ENCODE results near the gene C1QTNF9. TPM values are rescaled to one million over a fixed set of nuclear protein-coding genes. Genes with fewer than 3 reads are reported as not detected.
"Not testable (repeated sequence)": the region's sequence is repeated elsewhere in the genome, so short reads cannot be mapped to it uniquely, and the experiment has no call there.

C1QTNF9 gene
- total RNA-seq, 4 donors from 2014 or later, result not detected

GRCh38 chr13:24356837-24357236 is 47.5 kb downstream of the C1QTNF9 start:
- no peaks in the 10 kb centered on the region for H3K4me1 ChIP-seq
- TF ChIP-seq POLR2A (IDR thresholded peaks at IDR 0.05) (no peak), CTCF (IDR thresholded peaks at IDR 0.05) (no peak)
- no peak overlapping the region for H3K27ac ChIP-seq
- WGBS, 2 donors, result 95 to 96% methylated on average over 7 of the region's 7 CpGs
- H3K36me3 ChIP-seq, result no peaks in the 10 kb centered on the region
- intact Hi-C loops (cut with DNase I), result no loop called here
- H3K4me3 ChIP-seq (replicated peaks in 1 of 3), result no peak overlapping the region
- no peak for DNase-seq
- no peaks in the 10 kb centered on the region for H3K27me3 ChIP-seq
- no peaks in the 10 kb centered on the region for H3K9me3 ChIP-seq

- no peak overlapping the region for H3K27ac ChIP-seq
These were observed 48.4 kb downstream of the C1QTNF9 start for GRCh38 chr13:24357756-24358155.

GRCh38 chr13:24358836-24359235 is 49.5 kb downstream of the C1QTNF9 start:
- H3K36me3 ChIP-seq; intact Hi-C loops (cut with DNase I); H3K27me3 ChIP-seq; DNase-seq; H3K9me3 ChIP-seq; H3K4me3 ChIP-seq (replicated peaks in 1 of 3); H3K4me1 ChIP-seq; H3K27ac ChIP-seq: not testable (repeated sequence)
- WGBS, 2 donors, result 74 to 82% methylated on average over 16 of the region's 16 CpGs

More at GRCh38 chr13:24357756-24358155, 48.4 kb downstream of the C1QTNF9 start:
- no peaks in the 10 kb centered on the region for H3K4me1 ChIP-seq
- no peaks in the 10 kb centered on the region for H3K36me3 ChIP-seq
- intact Hi-C loops (cut with DNase I), result no loop called here
- 76 to 89% methylated on average over 11 to 14 of the region's 15 CpGs for WGBS, 2 donors
- H3K27me3 ChIP-seq, result no peaks in the 10 kb centered on the region
- TF ChIP-seq CTCF (IDR thresholded peaks at IDR 0.05), result no peak
- no peak for TF ChIP-seq POLR2A (IDR thresholded peaks at IDR 0.05)
- no peaks in the 10 kb centered on the region for H3K9me3 ChIP-seq
- DNase-seq, result no peak
- no peak overlapping the region for H3K4me3 ChIP-seq (replicated peaks in 1 of 3)

- H3K4me3 ChIP-seq (replicated peaks in 1 of 3); H3K27me3 ChIP-seq; H3K9me3 ChIP-seq; intact Hi-C loops (cut with DNase I); H3K36me3 ChIP-seq; H3K4me1 ChIP-seq; H3K27ac ChIP-seq; DNase-seq: not testable (repeated sequence)
- WGBS, 2 donors, result 58 to 59% methylated on average over 9 of the region's 9 CpGs
These were observed 49.9 kb downstream of the C1QTNF9 start for GRCh38 chr13:24359252-24359651.

- Histone ChIP-seq H3K4me1 (no peaks in the 10 kb centered on the region), H3K4me3 (replicated peaks in 1 of 3) (no peak overlapping the region), H3K27me3 (no peaks in the 10 kb centered on the region), H3K36me3 (no peaks in the 10 kb centered on the region), H3K9me3 (no peaks in the 10 kb centered on the region), H3K27ac (no peak overlapping the region)
- no peak for DNase-seq
- 89 to 91% methylated on average over 7 of the region's 7 CpGs for WGBS, 2 donors
- no peak for TF ChIP-seq POLR2A (IDR thresholded peaks at IDR 0.05)
- no peak for TF ChIP-seq CTCF (IDR thresholded peaks at IDR 0.05)
- intact Hi-C loops (cut with DNase I), result loop anchor here (10.0 kb wide), 1 partner anchor 1415 kb away; no protein-coding TSS in a partner anchor
These were observed 50.7 kb downstream of the C1QTNF9 start for GRCh38 chr13:24360106-24360505.

- Histone ChIP-seq H3K36me3 (no peaks in the 10 kb centered on the region), H3K4me1 (no peaks in the 10 kb centered on the region), H3K9me3 (no peaks in the 10 kb centered on the region), H3K27ac (no peak overlapping the region), H3K4me3 (replicated peaks in 1 of 3) (no peak overlapping the region), H3K27me3 (no peaks in the 10 kb centered on the region)
- no peak for TF ChIP-seq POLR2A (IDR thresholded peaks at IDR 0.05)
- intact Hi-C loops (cut with DNase I), result loop anchor here (10.0 kb wide), 1 partner anchor 1416 kb away; no protein-coding TSS in a partner anchor
- WGBS, 2 donors, result 71 to 90% methylated on average over 1 to 2 of the region's 2 CpGs
- DNase-seq, result no peak
These were observed 51.7 kb downstream of the C1QTNF9 start for GRCh38 chr13:24361113-24361512.
